K562 (cell line): Measurements from ENCODE around the gene HGS. TPM values are rescaled to one million over a fixed set of nuclear protein-coding genes. Genes with fewer than 3 reads are reported as not detected.

Source experiments
- ATAC-seq: fragments of 200-7000 bp; cut with Tn5 transposase; 3 replicates; pipeline ENCODE4 v1.9.1; 2020; ENCODE audit warnings: moderate library complexity
- BruUV-seq: library from RNA; stranded (reverse); fragments of 400-500 nt; replicated peaks from 2 replicates; lab custom pipeline; 2021; lab: Mats Ljungman, UMichigan
- CTCF ChIA-PET: fragments of 300-600 bp; formaldehyde crosslinking; extraction: SDS; loops from one replicate; lab custom pipeline; 2021; ENCODE audit warnings: low intra/inter-chr PET ratio; lab: Yijun Ruan, JAX
- POLR2A ChIA-PET: fragments of 300-600, 350-650 bp; sonication (Branson Sonifier 250); formaldehyde crosslinking; extraction: SDS; loops from one replicate; lab custom pipeline; 2021; ENCODE audit warnings: antibody characterized with exemption, inconsistent platforms; lab: Yijun Ruan, JAX
- DNase-seq, 4 experiments: peaks; one replicate each; pipeline versions ENCODE4 v3.0.0 to v3.0.0-alpha.2; 2011 to 2018; ENCODE audit warnings: low spot score in 3 of 4, mixed read lengths in 3 of 4; ENCODE audit errors: extremely low read depth in 1 of 4
- FAIRE-seq: peaks from 2 replicates; lab custom pipeline; 2011; peaks lifted over from hg19 to GRCh38; lab: Jason Lieb, UNC
- H2AFZ ChIP-seq: 2 replicates; pipeline ENCODE4 v1.6.0; 2011; ENCODE audit warnings: low read depth, low read length, control low read depth, inconsistent platforms
- H3K27ac ChIP-seq: fragments of 200-600 bp; 3 replicates; pipeline ENCODE4 v1.8.0; 2011; ENCODE audit warnings: low read depth, mild to moderate bottlenecking, control low read depth, inconsistent platforms, low read length, moderate library complexity, mixed read lengths; ENCODE audit errors: extremely low read depth
- H3K27me3 ChIP-seq, 2 experiments: fragments of 300-600 bp in 1 of 2; 2 replicates in 1 of 2; 3 replicates in 1 of 2; pipeline versions ENCODE4 v1.6.0 to v1.8.0; 2011; ENCODE audit warnings: inconsistent platforms in 2 of 2, low read length in 2 of 2, mild to moderate bottlenecking in 1 of 2, mixed read lengths in 1 of 2, moderate library complexity in 1 of 2; ENCODE audit not compliant: control insufficient read depth in 2 of 2, insufficient read depth in 2 of 2
- H3K36me3 ChIP-seq: fragments of 300-600 bp; 3 replicates; pipeline ENCODE4 v1.8.0; 2011; ENCODE audit warnings: mild to moderate bottlenecking, low read length, inconsistent platforms; ENCODE audit not compliant: control insufficient read depth, insufficient read depth
- H3K4me1 ChIP-seq, 2 experiments: fragments of 200-600 bp in 1 of 2; replicated peaks in 1 of 2; 2 replicates in 1 of 2; 3 replicates in 1 of 2; pipeline versions ENCODE4 v1.5.1 to v1.8.0; 2011; ENCODE audit warnings: inconsistent platforms in 2 of 2, low read length in 2 of 2, mild to moderate bottlenecking in 1 of 2, mixed read lengths in 1 of 2, moderate library complexity in 1 of 2; ENCODE audit not compliant: control insufficient read depth in 2 of 2, insufficient read depth in 2 of 2
- H3K4me2 ChIP-seq: 2 replicates; pipeline ENCODE4 v1.6.1; 2011; ENCODE audit warnings: low read length, control low read depth, inconsistent platforms, mixed read lengths; ENCODE audit not compliant: insufficient read depth
- H3K4me3 ChIP-seq: fragments of 200-600 bp; sonication (generic), shearing (Covaris generic); 2 replicates; pipeline ENCODE4 v1.5.1; 2016; ENCODE audit warnings: control low read depth, inconsistent platforms
- H3K79me2 ChIP-seq: fragments of 200-600 bp; 3 replicates; pipeline ENCODE4 v1.8.0; 2011; ENCODE audit warnings: low read length, inconsistent platforms; ENCODE audit not compliant: control insufficient read depth, insufficient read depth
- H3K9ac ChIP-seq, 2 experiments: 2 replicates each; pipeline versions ENCODE4 v1.6.0 to v1.6.1; 2011; ENCODE audit warnings: low read depth in 2 of 2, low read length in 2 of 2, control low read depth in 1 of 2, inconsistent platforms in 1 of 2, mild to moderate bottlenecking in 1 of 2, mixed read lengths in 1 of 2; ENCODE audit not compliant: insufficient read depth in 1 of 2
- H3K9me1 ChIP-seq: one replicate; pipeline ENCODE4 v1.6.0; 2011; ENCODE audit warnings: inconsistent platforms, mild to moderate bottlenecking, low read length, moderate library complexity; ENCODE audit not compliant: control insufficient read depth, insufficient read depth
- H3K9me3 ChIP-seq: replicated peaks from 2 replicates; pipeline ENCODE4 v1.5.1; 2011; ENCODE audit warnings: low read depth, low read length, inconsistent platforms; ENCODE audit not compliant: control insufficient read depth, insufficient read depth
- H4K20me1 ChIP-seq: replicated peaks from 2 replicates; pipeline ENCODE4 v1.6.1; 2011; ENCODE audit warnings: low read length, inconsistent platforms, mixed read lengths; ENCODE audit not compliant: control insufficient read depth, insufficient read depth
- HMG20A ChIP-seq: fragments of 450-650 bp; formaldehyde crosslinking; conservative IDR thresholded peaks from 2 replicates; pipeline ENCODE4 v1.4.0; 2020; ENCODE audit warnings: mild to moderate bottlenecking, mixed read lengths
- MITF ChIP-seq: IDR thresholded peaks from 2 replicates; pipeline ENCODE4 v1.6.1; 2014; ENCODE audit warnings: antibody characterized with exemption
- NCOA6 ChIP-seq: fragments of 450-650 bp; IDR thresholded peaks from 2 replicates; pipeline ENCODE4 v1.6.1; 2017; ENCODE audit warnings: mild to moderate bottlenecking
- SIX5 ChIP-seq, 2 experiments: IDR thresholded peaks; 2 replicates each; pipeline ENCODE4 v1.6.1; 2011; ENCODE audit warnings: low read length in 2 of 2, borderline replicate concordance in 1 of 2, low read depth in 1 of 2, mild to moderate bottlenecking in 1 of 2, moderate library complexity in 1 of 2; ENCODE audit not compliant: insufficient read depth in 1 of 2
- SMARCA4 ChIP-seq: fragments of 450-650 bp; IDR thresholded peaks from 2 replicates; pipeline ENCODE4 v1.6.1; 2016
- SOX6 ChIP-seq: fragments of 450-650 bp; IDR thresholded peaks from 2 replicates; pipeline ENCODE4 v1.6.1; 2014; ENCODE audit warnings: mild to moderate bottlenecking
- THRB ChIP-seq: fragments of 450-650 bp; formaldehyde crosslinking; conservative IDR thresholded peaks from 2 replicates; pipeline ENCODE4 v1.4.0; 2022; ENCODE audit warnings: mild to moderate bottlenecking, missing genetic modification characterization
- TOE1 ChIP-seq, 2 experiments: fragments of 450-650 bp in 1 of 2; sonication (generic) in 1 of 2; formaldehyde crosslinking in 1 of 2; IDR thresholded peaks; 2 replicates each; pipeline versions ENCODE4 v1.7.1 to v1.8.0; 2016 to 2022; ENCODE audit warnings: borderline replicate concordance in 2 of 2, mild to moderate bottlenecking in 2 of 2, antibody characterized with exemption in 1 of 2, inconsistent platforms in 1 of 2, low read depth in 1 of 2, missing genetic modification reagents in 1 of 2, moderate library complexity in 1 of 2
- ZBTB5 ChIP-seq: fragments of 450-650 bp; IDR thresholded peaks from 2 replicates; pipeline ENCODE4 v1.6.1; 2017; ENCODE audit warnings: antibody characterized with exemption
- ZBTB7A ChIP-seq: IDR thresholded peaks from 2 replicates; pipeline ENCODE4 v1.6.1; 2011; ENCODE audit warnings: low read depth, mild to moderate bottlenecking, low read length, moderate library complexity, borderline replicate concordance; ENCODE audit not compliant: control insufficient read depth
- ZNF12 ChIP-seq: sonication (generic); formaldehyde crosslinking; IDR thresholded peaks from 2 replicates; pipeline ENCODE4 v1.4.0; 2020; ENCODE audit warnings: mild to moderate bottlenecking, missing genetic modification reagents
- ZSCAN29 ChIP-seq: fragments of 450-650 bp; IDR thresholded peaks from 2 replicates; pipeline ENCODE4 v1.6.1; 2017
- WGBS: fragments of 100-300 bp; shearing (Covaris generic); methylation state at CpG from one replicate; pipeline ENCODE4 v1.1.6; 2016; ENCODE audit warnings: low coverage, mixed read lengths; ENCODE audit not compliant: insufficient coverage; ENCODE audit errors: missing lambda C conversion rate; 5-methylcytosine and 5-hydroxymethylcytosine counted together
- in situ Hi-C: fragments of 300-500 bp; cut with MboI; formaldehyde crosslinking; loops from 4 replicates; pipeline ENCODE4 v1.15.0; 2018; ENCODE audit warnings: inconsistent platforms, mixed read lengths
- intact Hi-C: fragments of 100-400 bp; cut with micrococcal nuclease; formaldehyde crosslinking; loops from 2 replicates; pipeline ENCODE4 v1.14.2; 2022
- polyA plus RNA-seq, 8 experiments: library from polyadenylated mRNA; depleted of rRNA in 4 of 8; stranded (reverse) in 5 of 8; unstranded in 3 of 8; fragments of >200 nt; fragmentation: Nextera tagmentation in 2 of 8; fragmentation: Illumina TruSeq in 1 of 8; extraction: Ambion mirVana in 2 of 8; extraction: Trizol in 1 of 8; gene quantifications; 2 replicates each; pipeline versions ENCODE4 v1.2.1 to v1.2.3, GENCODE V29; 2011 to 2014; ENCODE audit warnings: inconsistent platforms in 1 of 8, missing spikeins in 1 of 8
- total RNA-seq, 7 experiments: library from RNA; depleted of rRNA in 6 of 7; stranded (reverse); fragments of >200 nt in 6 of 7; fragmentation: Illumina TruSeq in 2 of 7; extraction: Trizol in 2 of 7; gene quantifications; 2 replicates each; pipeline versions ENCODE4 v1.2.1 to v1.2.3, GENCODE V29; 2011 to 2021; ENCODE audit warnings: low replicate concordance in 1 of 7

The HGS gene
- total and polyA plus RNA-seq, 9 of the 15 experiments (the other 6 are each of a cell fraction or from before 2014, with no cell fraction given): 3.9 to 176 (median 77.1) TPM

DNA sequence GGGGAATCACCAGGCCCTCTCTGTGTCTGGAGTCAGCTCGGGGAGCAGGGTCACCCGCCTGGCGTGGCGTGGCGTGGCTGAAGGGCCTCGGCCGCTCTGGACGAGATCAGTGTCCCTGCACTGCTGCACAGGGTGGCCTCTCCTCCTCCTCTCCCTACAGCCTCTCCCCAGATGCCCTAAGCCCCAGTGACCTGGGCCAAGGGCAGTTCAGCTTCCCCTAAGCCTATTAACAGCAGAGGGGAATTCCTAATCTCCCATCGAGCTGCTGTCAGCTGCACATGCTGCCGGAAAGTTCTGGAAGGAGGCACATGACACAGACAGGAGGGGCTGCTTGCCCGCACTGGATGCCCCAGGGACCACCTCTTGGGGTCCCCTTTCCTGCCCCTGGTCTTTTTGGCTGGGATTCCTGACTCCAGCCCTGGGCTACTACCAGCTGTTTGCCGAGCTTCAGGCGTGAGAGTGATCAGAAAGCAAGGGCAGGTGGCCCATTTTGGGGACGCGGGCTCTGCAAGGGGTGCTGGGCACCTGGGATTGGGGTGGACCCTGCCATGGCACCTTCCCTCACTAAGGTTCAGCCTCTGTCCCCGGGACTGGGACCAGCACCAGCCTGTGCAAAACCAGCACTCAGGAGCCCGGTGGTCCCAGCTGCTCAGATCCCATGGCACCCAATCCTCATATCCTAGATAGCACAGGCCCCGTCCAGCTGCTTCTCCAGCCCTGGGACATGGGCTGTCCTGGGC lies 28.3 kb upstream of the HGS start:
- Histone ChIP-seq H3K27me3 (no peaks in the 10 kb centered on the region), H3K27ac (no peak overlapping the region), H2AFZ (no peak overlapping the region), H3K4me2 (no peak overlapping the region), H4K20me1 (no peaks in the 10 kb centered on the region), H3K79me2 (no peaks in the 10 kb centered on the region), H3K36me3 (no peaks in the 10 kb centered on the region), H3K4me1 (peaks cover 0 to 45% of the 10 kb centered on the region in 2 experiments; a peak in 3 of 5 replicates), H3K4me3 (no peak overlapping the region), H3K9me3 (no peaks in the 10 kb centered on the region), H3K9ac (peak overlapping the region in 1 of 2 experiments; percentile 79; a peak in 2 of 4 replicates), H3K9me1 (no peaks in the 10 kb centered on the region)
- DNase-seq (no peak), ATAC-seq (no peak), FAIRE-seq (no peak)
- BruUV-seq: no TSS peak
- POLR2A ChIA-PET: interaction anchor here (0.7 to 1.7 kb wide), 4 partner anchors 8 to 258 kb away, joined by 3 to 5 read pairs (median 3); no protein-coding TSS in a partner anchor
- CTCF ChIA-PET: no interaction called here
- intact Hi-C loops (no loop called here), in situ Hi-C loops (no loop called here)
- WGBS: 57% methylated on average over 16 of the region's 18 CpGs
- no peak for TF ChIP-seq ZNF12
- TF ChIP-seq ZBTB7A: no peak
- TF ChIP-seq HMG20A: no peak
- no peak for TF ChIP-seq ZSCAN29
- no peak for TF ChIP-seq THRB (CRISPR knock-in tag)
- TF ChIP-seq NCOA6: no peak
- TF ChIP-seq SMARCA4: no peak
- no peak for TF ChIP-seq SOX6
- TF ChIP-seq SIX5 (IDR thresholded peaks at IDR 0.05; ENCODE audit: borderline replicate concordance in 1 of 2, insufficient read depth in 1 of 2, low read depth in 1 of 2, low read length in 2 of 2): no peak
- no peak for TF ChIP-seq ZBTB5
- TF ChIP-seq TOE1 (IDR thresholded peaks at IDR 0.05; ENCODE audit: borderline replicate concordance): no peak
- no peak for TF ChIP-seq TOE1 (CRISPR knock-in tag; IDR thresholded peaks at IDR 0.05; ENCODE audit: borderline replicate concordance, low read depth)
- TF ChIP-seq MITF: no peak
